Heart right ventricle (tissue), 16 donors: Measurements from ENCODE around the gene KIAA1671. TPM values are rescaled to one million over a fixed set of nuclear protein-coding genes. Genes with fewer than 3 reads are reported as not detected.

Source experiments
- ATAC-seq, 8 donors: fragments of 200-7000 bp; cut with Tn5 transposase; one replicate each; pipeline ENCODE4 v1.9.1; 2020; ENCODE audit warnings: mild to moderate bottlenecking in 8 of 8, moderate library complexity in 8 of 8, moderate number of reproducible peaks in 1 of 8
- DNase-seq, 2 donors: peaks; one replicate each; pipeline ENCODE4 v3.0.0-alpha.2; 2020
- H3K27ac ChIP-seq, 10 donors: fragments of 200-600 bp; sonication (generic) in 2 of 10; one replicate each; pipeline versions ENCODE4 v1.5.0 to v1.8.0; 2020 to 2022; ENCODE audit warnings: mild to moderate bottlenecking in 3 of 10
- H3K27me3 ChIP-seq, 7 donors: fragments of 200-600 bp; one replicate each; pipeline ENCODE4 v1.8.0; 2021 to 2022; ENCODE audit warnings: mild to moderate bottlenecking in 2 of 7
- H3K36me3 ChIP-seq, 9 donors: fragments of 200-600 bp; sonication (generic) in 1 of 9; one replicate each; pipeline versions ENCODE4 v1.5.0 to v1.8.0; 2020 to 2022; ENCODE audit warnings: mild to moderate bottlenecking in 2 of 9
- H3K4me1 ChIP-seq, 9 donors: fragments of 200-600 bp; sonication (generic) in 1 of 9; one replicate each; pipeline versions ENCODE4 v1.5.0 to v1.8.0; 2020 to 2022; ENCODE audit warnings: mild to moderate bottlenecking in 4 of 9
- H3K4me3 ChIP-seq, 10 donors: fragments of 200-600 bp; sonication (generic) in 2 of 10; one replicate each; pipeline versions ENCODE4 v1.5.0 to v1.8.0; 2020 to 2022; ENCODE audit warnings: mild to moderate bottlenecking in 7 of 10, moderate library complexity in 2 of 10
- H3K9me3 ChIP-seq, 11 donors: fragments of 200-600 bp in 10 of 11; sonication (generic) in 2 of 11; one replicate each; pipeline versions ENCODE4 v1.5.0 to v1.8.0; 2013 to 2022; ENCODE audit warnings: mild to moderate bottlenecking in 2 of 11, control low read depth in 1 of 11, moderate library complexity in 1 of 11
- WGBS, 2 donors: extraction: QIAGEN DNeasy Blood & Tissue Kit; methylation state at CpG; one replicate each; pipeline ENCODE4 v1.1.7; 2013; ENCODE audit warnings: inconsistent platforms in 1 of 2; 5-methylcytosine and 5-hydroxymethylcytosine counted together
- intact Hi-C, 10 donors: fragments of 100-400 bp; cut with DNase I; formaldehyde crosslinking; loops; one replicate each; pipeline versions ENCODE4 v1.11.1 to v1.14.2; 2022
- polyA plus RNA-seq, 2 donors: library from polyadenylated mRNA; stranded (reverse); fragments of 200-250 nt; gene quantifications; one replicate each; pipeline ENCODE4 v1.2.3, GENCODE V29; 2013
- total RNA-seq, 10 donors: library from RNA; stranded (reverse); fragmentation: NEBNext Ultra II Directional in 3 of 10; extraction: Animal tissue kit (Norgen Biotek cat#: 25700) in 3 of 10; gene quantifications; one replicate each; pipeline versions ENCODE4 v1.2.1 to v1.2.4, GENCODE V29; 2021 to 2023
- TF ChIP-seq, protein P1 (sequence below), 9 donors: fragments of 200-600 bp; sonication (generic) in 2 of 9; IDR thresholded peaks; one replicate each; pipeline versions ENCODE4 v1.5.0 to v1.8.0; 2021 to 2022; ENCODE audit warnings: antibody characterized with exemption in 9 of 9, mild to moderate bottlenecking in 5 of 9, moderate library complexity in 1 of 9
- donor health status: Arrhythmogenic right ventricular cardiomyopathy.
- donor health status: ischemic (EF 13 %, LVEDD 7.1; RV severe dilation, severe dysfunction).
- donor health status: healthy with polysubstance abuse.
- donor health status: DM: no; HTN: yes; CAD: no.
- donor health status: DM: no; HTN: no; CAD: no.
- donor health status: ischemic (EF 25% LVEDD 6.9; RV normal size, moderate dysfunction).
- donor health status: ischemic (EF 25% LVEDD 5.7; RV mildly dilated, moderate dysfunction).
- donor health status: healthy.
- donor health status: DM: yes; HTN: yes; CAD: no.
- donor health status: Ischemic cardiomyopathy.
- donor health status: ischemic (EF 35%, LVEDD 5.7; RV mildly dilated, moderate dysfunction).
- donor health status: nonischemic (EF 11% LVEDD 7.7; RV severe dilation, severe dysfunction).
- donor health status: DM: yes; HTN: yes; CAD: no.
- donor health status: PGD.
- donor health status: ischemic (EF 29% LVEDD 5.4; RV normal size, mild dysfunction).
- donor health status: nonischemic (EF 23%, LVEDD 6.1; RV moderate dilation, normal function).

KIAA1671 gene
- total and polyA plus RNA-seq, 12 donors = 2.9 to 26.2 (median 13.7) TPM

- ATAC-seq = peak; percentile 15 to 51 (median 34)
- peaks cover 0 to 26% (median 0%) of the 10 kb centered on the region in 7 donors for H3K27me3 ChIP-seq
- peak; percentile 50 to 60 for DNase-seq
- peaks cover 5 to 56% (median 19%) of the 10 kb centered on the region in 9 donors for H3K4me1 ChIP-seq
- 9% methylated on average over 40 to 46 of the region's 47 CpGs for WGBS, 2 donors
- H3K4me3 ChIP-seq = peak overlapping the region; percentile 56 to 98 (median 78)
- intact Hi-C loops = loop anchor here in 9 of 10 donors (2.0 to 5.0 kb wide), 5 partner anchors 34 to 95 kb away; no protein-coding TSS in a partner anchor
- no peaks in the 10 kb centered on the region for H3K36me3 ChIP-seq
- TF ChIP-seq, protein P1, sequence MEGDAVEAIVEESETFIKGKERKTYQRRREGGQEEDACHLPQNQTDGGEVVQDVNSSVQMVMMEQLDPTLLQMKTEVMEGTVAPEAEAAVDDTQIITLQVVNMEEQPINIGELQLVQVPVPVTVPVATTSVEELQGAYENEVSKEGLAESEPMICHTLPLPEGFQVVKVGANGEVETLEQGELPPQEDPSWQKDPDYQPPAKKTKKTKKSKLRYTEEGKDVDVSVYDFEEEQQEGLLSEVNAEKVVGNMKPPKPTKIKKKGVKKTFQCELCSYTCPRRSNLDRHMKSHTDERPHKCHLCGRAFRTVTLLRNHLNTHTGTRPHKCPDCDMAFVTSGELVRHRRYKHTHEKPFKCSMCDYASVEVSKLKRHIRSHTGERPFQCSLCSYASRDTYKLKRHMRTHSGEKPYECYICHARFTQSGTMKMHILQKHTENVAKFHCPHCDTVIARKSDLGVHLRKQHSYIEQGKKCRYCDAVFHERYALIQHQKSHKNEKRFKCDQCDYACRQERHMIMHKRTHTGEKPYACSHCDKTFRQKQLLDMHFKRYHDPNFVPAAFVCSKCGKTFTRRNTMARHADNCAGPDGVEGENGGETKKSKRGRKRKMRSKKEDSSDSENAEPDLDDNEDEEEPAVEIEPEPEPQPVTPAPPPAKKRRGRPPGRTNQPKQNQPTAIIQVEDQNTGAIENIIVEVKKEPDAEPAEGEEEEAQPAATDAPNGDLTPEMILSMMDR (IDR thresholded peaks at IDR 0.05) = no peak
- peak overlapping the region; percentile 34 to 94 (median 83) for H3K27ac ChIP-seq
- H3K9me3 ChIP-seq = no peaks in the 10 kb centered on the region
Measured at GRCh38 chr22:24953384-24954113, 1.0 kb downstream of the KIAA1671 start.

- ATAC-seq (no peak), DNase-seq (no peak)
- WGBS, 2 donors = 36 to 67% methylated on average over 4 of the region's 4 CpGs
- Histone ChIP-seq H3K4me3 (peak overlapping the region in 9 of 10 donors; percentile 56 to 98 (median 78)), H3K36me3 (no peaks in the 10 kb centered on the region), H3K4me1 (peaks cover 5 to 60% (median 19%) of the 10 kb centered on the region in 9 donors), H3K27ac (peak overlapping the region in 8 of 10 donors; percentile 73 to 94 (median 84)), H3K27me3 (peaks cover 0 to 26% (median 0%) of the 10 kb centered on the region in 7 donors), H3K9me3 (no peaks in the 10 kb centered on the region)
- TF ChIP-seq, protein P1 (IDR thresholded peaks at IDR 0.05) = no peak
- intact Hi-C loops = loop anchor here in 6 of 10 donors (2.0 to 5.0 kb wide), 4 partner anchors 33 to 93 kb away; no protein-coding TSS in a partner anchor
Measured at GRCh38 chr22:24954114-24954463, 1.6 kb downstream of the KIAA1671 start.

- WGBS, 2 donors = 93 to 97% methylated on average over 8 of the region's 8 CpGs
- H3K27ac ChIP-seq = peak overlapping the region in 5 of 10 donors; percentile 82 to 94 (median 89)
- TF ChIP-seq, protein P1 (IDR thresholded peaks at IDR 0.05) = no peak
- H3K9me3 ChIP-seq = no peaks in the 10 kb centered on the region
- DNase-seq (no peak), ATAC-seq (no peak)
- peaks cover 0 to 26% (median 0%) of the 10 kb centered on the region in 7 donors for H3K27me3 ChIP-seq
- intact Hi-C loops = loop anchor here in 7 of 10 donors (2.0 to 5.0 kb wide), 4 partner anchors 32 to 92 kb away; no protein-coding TSS in a partner anchor
- H3K4me1 ChIP-seq = peaks cover 5 to 60% (median 19%) of the 10 kb centered on the region in 9 donors
- H3K36me3 ChIP-seq = no peaks in the 10 kb centered on the region
- H3K4me3 ChIP-seq = peak overlapping the region in 1 of 10 donors; percentile 78
Measured at GRCh38 chr22:24954856-24955255, 2.3 kb downstream of the KIAA1671 start.

DNA sequence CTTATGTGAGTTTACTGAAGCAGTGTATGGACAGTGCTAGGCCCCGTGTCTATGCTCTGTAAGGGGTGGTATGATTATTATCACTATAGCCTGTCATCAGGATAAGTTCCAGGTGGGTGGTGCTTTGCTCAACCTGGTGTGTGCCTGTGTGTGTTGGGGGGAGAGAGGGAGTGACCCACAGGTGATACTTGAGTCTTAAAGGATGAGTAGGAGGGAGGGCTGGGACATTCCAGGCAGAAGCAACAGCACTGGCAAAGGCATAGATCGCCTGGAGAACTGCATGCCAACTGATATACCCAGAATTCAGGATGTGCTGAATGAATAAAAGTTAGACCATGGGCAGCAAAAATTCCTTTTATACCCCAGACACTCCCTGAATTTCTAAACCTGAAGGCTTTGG lies 4.5 kb downstream of the KIAA1671 start:
- H3K27me3 ChIP-seq = peaks cover 0 to 15% (median 0%) of the 10 kb centered on the region in 7 donors
- H3K36me3 ChIP-seq = no peaks in the 10 kb centered on the region
- peaks cover 5 to 71% (median 19%) of the 10 kb centered on the region in 9 donors for H3K4me1 ChIP-seq
- intact Hi-C loops = loop anchor here in 1 of 10 donors (5.0 kb wide), 1 partner anchor 70 kb away; no protein-coding TSS in a partner anchor
- ATAC-seq = no peak
- H3K27ac ChIP-seq = no peak overlapping the region
- H3K9me3 ChIP-seq = no peaks in the 10 kb centered on the region
- no peak for DNase-seq
- no peak overlapping the region for H3K4me3 ChIP-seq
- 84 to 91% methylated on average over 2 of the region's 2 CpGs for WGBS, 2 donors
- TF ChIP-seq, protein P1 (IDR thresholded peaks at IDR 0.05) = no peak
